ENCODE data around the gene SCFD2.
"Not testable (repeated sequence)": the region's sequence is repeated elsewhere in the genome, so short reads cannot be mapped to it uniquely, and the experiment has no call there.

The SCFD2 gene

DNA sequence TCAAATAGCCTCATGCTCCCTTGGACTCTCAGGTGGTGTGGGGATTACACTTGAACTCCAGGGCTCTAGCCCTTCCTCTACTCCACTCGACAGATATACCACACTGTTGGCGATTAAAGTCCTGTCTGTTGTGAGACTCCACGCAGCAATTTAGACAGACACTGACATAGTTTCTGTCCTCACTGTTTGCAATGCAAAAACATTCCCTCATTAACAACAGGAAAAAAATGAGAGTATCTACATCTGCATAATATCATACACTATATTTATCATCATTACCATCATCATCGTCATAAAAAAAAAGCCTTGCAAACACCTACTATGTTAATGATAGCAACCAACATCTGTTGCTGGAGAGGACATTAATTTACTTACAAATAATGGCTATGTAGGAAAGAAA lies 371.3 kb downstream of the SCFD2 start:
- DNase-seq (ENCODE audit: low read depth): no peak
- no peak overlapping the region for H3K4me3 ChIP-seq (ENCODE audit: low read length)
- TF ChIP-seq, protein P1, sequence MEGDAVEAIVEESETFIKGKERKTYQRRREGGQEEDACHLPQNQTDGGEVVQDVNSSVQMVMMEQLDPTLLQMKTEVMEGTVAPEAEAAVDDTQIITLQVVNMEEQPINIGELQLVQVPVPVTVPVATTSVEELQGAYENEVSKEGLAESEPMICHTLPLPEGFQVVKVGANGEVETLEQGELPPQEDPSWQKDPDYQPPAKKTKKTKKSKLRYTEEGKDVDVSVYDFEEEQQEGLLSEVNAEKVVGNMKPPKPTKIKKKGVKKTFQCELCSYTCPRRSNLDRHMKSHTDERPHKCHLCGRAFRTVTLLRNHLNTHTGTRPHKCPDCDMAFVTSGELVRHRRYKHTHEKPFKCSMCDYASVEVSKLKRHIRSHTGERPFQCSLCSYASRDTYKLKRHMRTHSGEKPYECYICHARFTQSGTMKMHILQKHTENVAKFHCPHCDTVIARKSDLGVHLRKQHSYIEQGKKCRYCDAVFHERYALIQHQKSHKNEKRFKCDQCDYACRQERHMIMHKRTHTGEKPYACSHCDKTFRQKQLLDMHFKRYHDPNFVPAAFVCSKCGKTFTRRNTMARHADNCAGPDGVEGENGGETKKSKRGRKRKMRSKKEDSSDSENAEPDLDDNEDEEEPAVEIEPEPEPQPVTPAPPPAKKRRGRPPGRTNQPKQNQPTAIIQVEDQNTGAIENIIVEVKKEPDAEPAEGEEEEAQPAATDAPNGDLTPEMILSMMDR (conservative IDR thresholded peaks at IDR 0.05; ENCODE audit: low read length): no peak

- TF ChIP-seq, protein P1 (conservative IDR thresholded peaks at IDR 0.05; ENCODE audit: low read length): no peak
Observed at GRCh38 chr4:52993771-52994170, 372.1 kb downstream of the SCFD2 start.

GRCh38 chr4:52992551-52992950 lies 373.3 kb downstream of the SCFD2 start:
- DNase-seq (ENCODE audit: low read depth); H3K4me3 ChIP-seq (ENCODE audit: low read length): not testable (repeated sequence)

More at GRCh38 chr4:52993771-52994170, 372.1 kb downstream of the SCFD2 start:
- no peak overlapping the region for H3K4me3 ChIP-seq (ENCODE audit: low read length)
- DNase-seq (ENCODE audit: low read depth): no peak

DNA sequence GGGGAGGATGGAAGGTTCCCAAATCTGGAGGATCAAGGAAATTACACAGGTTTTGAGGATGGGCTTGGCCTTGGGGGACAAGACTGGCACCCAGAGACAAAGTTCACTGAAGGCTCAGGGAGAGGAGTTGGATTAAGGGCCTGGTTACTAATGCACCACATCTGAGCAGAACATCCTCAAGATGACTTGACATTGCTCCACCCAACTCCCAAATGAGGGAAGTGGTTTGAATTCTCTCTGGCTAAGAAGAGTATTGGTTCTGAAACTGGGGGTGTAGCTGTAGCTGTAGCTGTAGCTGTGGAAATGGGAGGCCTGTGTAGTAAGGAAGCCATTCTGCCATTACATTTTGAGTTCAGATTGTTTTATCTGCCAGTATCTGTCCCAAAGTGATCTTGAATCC lies 374.4 kb downstream of the SCFD2 start:
- no peak for DNase-seq (ENCODE audit: low read depth)
- no peak overlapping the region for H3K4me3 ChIP-seq (ENCODE audit: low read length)
- TF ChIP-seq, protein P1 (conservative IDR thresholded peaks at IDR 0.05; ENCODE audit: low read length): no peak

- TF ChIP-seq, protein P1 (conservative IDR thresholded peaks at IDR 0.05; ENCODE audit: low read length): no peak
- no peak overlapping the region for H3K4me3 ChIP-seq (ENCODE audit: low read length)
- DNase-seq (ENCODE audit: low read depth): no peak
Observed at GRCh38 chr4:52990706-52991105, 375.2 kb downstream of the SCFD2 start.

GRCh38 chr4:52989865-52990264 lies 376.0 kb downstream of the SCFD2 start:
- no peak for DNase-seq (ENCODE audit: low read depth)
- no peak overlapping the region for H3K4me3 ChIP-seq (ENCODE audit: low read length)
- TF ChIP-seq, protein P1 (conservative IDR thresholded peaks at IDR 0.05; ENCODE audit: low read length): no peak

- TF ChIP-seq, protein P1 (conservative IDR thresholded peaks at IDR 0.05; ENCODE audit: low read length): no peak
- DNase-seq (ENCODE audit: low read depth): no peak
- no peak overlapping the region for H3K4me3 ChIP-seq (ENCODE audit: low read length)
Observed at GRCh38 chr4:52987392-52988056, 378.3 kb downstream of the SCFD2 start.

Data from AG10803 (cell line).